DMS153 treated with DMSO at 0.1 percent for 48 hours (cell line): ENCODE results near the gene GTF3C5.
A peak's percentile ranks its signal among the peaks of the same experiment; 100 is the strongest.
"Not testable (repeated sequence)": the region's sequence is repeated elsewhere in the genome, so short reads cannot be mapped to it uniquely, and the experiment has no call there.

Source experiments
- DNase-seq: peaks from one replicate; lab custom pipeline; 2025; ENCODE audit not compliant: unreplicated experiment; lab: John Stamatoyannopoulos, UW

Gene GTF3C5

DNA sequence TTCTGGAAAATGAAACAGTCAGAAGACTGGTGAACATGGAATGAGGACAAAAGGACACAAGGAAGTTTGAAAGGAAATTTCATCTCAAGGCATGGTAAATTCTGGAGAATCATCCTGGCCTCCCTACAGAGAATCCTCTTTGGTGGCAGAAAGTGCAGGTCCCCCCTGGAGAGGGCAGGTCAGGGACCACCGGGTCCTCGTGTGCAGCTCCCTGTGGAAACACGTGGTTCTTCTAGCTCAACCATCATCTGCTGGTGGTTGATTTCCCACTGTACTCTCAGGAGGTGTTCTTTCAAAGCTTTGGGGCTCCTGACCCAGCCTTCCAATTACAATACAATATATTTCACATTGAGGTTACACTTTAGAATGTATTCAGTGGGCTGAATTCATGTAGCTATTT, 2.6 kb upstream of the GTF3C5 start:
- no peak for DNase-seq

GRCh38 chr9:133029994-133030316, 842 bp upstream of the GTF3C5 start:
- no peak for DNase-seq

GRCh38 chr9:133031130-133031422, 279 bp downstream of the GTF3C5 start:
- no peak for DNase-seq

GRCh38 chr9:133031496-133031911, 707 bp downstream of the GTF3C5 start:
- DNase-seq, result no peak

- no peak for DNase-seq
Observed at GRCh38 chr9:133032171-133032570, 1.4 kb downstream of the GTF3C5 start.

- DNase-seq, result no peak
Observed at GRCh38 chr9:133035669-133036068, 4.9 kb downstream of the GTF3C5 start.

GRCh38 chr9:133037775-133038515, 7.1 kb downstream of the GTF3C5 start:
- DNase-seq, result no peak

- not testable (repeated sequence) for DNase-seq
Observed at GRCh38 chr9:133040892-133041479, 10.2 kb downstream of the GTF3C5 start.

DNA sequence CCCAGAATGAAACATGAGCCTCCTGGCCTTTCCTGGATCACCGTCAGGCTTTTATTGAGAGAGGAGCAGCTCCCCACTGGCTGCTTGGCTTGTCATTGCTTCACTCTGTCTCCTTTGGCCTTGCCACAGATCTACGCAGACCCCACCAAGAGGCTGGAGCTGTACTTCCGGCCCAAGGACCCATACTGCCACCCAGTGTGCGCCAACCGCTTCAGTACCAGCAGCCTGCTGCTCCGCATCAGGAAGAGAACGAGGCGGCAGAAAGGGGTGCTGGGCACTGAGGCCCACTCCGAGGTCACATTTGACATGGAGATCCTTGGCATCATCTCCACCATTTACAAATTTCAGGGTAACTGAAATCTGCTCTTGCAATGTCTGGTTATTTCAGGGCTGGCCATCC, 11.2 kb downstream of the GTF3C5 start:
- no peak for DNase-seq

GRCh38 chr9:133042676-133043075, 11.9 kb downstream of the GTF3C5 start:
- no peak for DNase-seq

DNA sequence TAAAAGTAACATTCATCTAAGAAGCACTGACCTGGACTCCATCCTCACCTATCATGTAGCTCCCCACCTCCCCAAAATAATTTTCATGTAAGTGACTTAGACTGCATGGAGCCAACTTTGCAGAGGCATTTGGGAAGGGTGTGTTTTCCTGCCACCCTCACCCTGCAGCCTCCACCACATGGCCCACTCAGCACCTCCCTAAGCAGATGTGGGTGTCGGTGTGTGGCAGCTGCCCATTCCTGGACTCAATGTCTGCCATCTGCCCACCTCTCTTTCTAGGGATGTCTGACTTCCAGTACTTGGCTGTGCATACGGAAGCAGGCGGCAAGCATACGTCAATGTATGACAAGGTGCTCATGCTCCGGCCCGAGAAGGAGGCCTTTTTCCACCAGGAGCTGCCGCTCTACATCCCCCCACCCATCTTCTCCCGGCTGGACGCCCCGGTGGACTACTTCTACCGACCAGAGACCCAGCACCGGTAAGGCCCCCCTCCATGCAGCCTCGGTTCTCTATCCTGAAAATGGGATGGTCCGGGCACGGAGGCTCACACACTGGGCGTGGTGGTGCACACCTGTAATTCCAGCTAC, 12.7 kb downstream of the GTF3C5 start:
- no peak for DNase-seq

DNA sequence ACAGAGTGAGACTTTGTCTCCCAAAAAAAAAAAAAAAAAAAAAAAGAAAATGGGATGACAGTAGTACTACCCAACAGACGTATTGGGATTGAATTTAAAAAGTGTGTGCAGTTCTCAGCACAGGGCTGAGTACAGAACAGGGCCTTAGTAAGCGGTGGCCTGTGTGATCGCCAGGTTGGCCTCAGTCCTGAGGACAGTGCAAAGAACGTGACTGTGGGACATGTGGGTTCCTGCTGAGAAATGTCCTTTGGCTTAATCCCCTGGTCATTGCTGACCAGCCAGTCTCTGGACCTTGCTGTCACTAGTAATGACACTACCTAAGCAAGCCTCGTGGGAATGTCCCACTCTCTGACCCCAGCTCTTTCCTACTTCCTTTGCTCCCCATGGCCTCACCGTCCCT, 13.3 kb downstream of the GTF3C5 start:
- DNase-seq, result no peak

DNA sequence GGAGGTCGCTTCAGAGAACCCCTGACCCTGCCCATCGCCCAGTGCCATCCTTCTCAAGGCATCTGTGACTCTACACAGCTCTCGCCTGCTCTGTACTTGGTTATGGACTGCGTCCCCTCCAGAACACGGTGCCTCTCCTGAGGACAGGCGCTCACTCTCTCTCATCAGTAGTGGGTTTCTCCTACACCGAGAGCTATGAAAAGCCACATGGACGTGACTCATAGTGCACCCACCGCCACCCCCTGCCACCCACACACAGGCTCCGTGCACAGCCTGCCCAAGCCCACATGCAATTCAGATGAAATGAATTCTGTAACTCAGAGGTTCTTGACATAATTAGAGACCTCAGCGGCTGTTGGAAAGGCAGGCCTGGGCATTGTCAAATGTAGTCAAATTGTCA, 13.9 kb downstream of the GTF3C5 start:
- no peak for DNase-seq

DNA sequence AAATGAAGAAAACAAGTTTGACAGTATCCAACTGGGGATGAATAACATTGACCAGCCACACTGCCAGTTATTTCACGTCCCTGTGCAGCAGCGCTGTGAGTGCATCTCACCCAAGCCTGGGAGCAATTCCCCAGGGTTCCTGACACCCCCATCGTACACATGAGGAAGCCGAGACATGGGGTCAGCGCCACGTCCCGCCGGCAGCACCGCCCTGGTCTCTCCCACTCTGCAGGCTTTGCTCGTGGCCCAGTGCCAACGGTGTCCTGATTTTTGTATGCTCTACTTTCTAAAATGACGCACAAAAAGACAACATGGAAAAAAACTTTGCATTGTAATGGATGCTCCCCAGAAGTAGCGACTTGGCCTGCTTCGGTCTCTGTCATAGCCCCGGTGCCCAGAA, 14.3 kb downstream of the GTF3C5 start:
- DNase-seq, result no peak

- no peak for DNase-seq
Observed at GRCh38 chr9:133046196-133046899, 15.6 kb downstream of the GTF3C5 start.

- no peak for DNase-seq
Observed at GRCh38 chr9:133046900-133047295, 16.1 kb downstream of the GTF3C5 start.

GRCh38 chr9:133048595-133048994, 17.8 kb downstream of the GTF3C5 start:
- no peak for DNase-seq

GRCh38 chr9:133049043-133049442, 18.2 kb downstream of the GTF3C5 start:
- no peak for DNase-seq

DNA sequence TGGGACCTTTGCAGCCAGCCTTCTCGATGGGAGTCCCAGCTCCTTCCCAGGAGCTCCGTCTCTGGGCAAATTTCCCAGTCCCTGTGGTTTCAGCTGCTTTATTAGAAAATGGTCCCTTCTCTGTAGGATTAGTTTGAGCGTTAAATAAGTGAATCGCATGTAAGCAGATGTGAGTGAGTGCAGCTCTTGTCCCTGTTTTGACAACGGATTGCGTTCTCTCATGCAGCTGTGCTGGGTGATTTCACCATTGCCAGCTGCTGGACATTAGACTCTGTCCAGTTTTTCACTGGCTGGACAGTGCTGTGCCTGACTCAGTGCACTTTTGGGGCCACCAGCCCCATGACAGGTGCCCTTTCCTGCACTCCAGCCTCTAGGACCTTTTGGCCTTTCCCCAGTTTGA, 19.3 kb downstream of the GTF3C5 start:
- DNase-seq, result no peak

DNA sequence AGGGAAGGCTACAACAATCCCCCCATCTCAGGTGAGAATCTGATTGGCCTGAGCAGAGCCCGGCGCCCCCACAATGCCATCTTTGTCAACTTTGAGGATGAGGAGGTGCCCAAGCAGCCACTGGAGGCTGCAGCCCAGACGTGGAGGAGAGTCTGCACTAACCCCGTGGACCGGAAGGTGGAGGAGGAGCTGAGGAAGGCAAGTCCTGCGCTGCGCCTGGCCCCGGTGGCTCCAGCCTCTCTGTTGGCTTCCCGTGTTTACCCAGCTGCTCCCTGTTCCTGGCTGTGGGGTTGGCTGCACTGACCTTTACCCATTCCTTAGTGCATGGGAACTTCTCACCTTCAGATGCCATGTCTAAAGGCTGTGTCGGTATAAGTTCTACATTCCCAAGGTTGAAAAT, 20.0 kb downstream of the GTF3C5 start:
- DNase-seq, result peak; percentile 18

GRCh38 chr9:133051281-133051900, 20.6 kb downstream of the GTF3C5 start:
- DNase-seq, result no peak
